Endodermal cell (in vitro differentiated cells): ENCODE measurements around the gene C1QTNF9. TPM values are rescaled to one million over a fixed set of nuclear protein-coding genes. Genes with fewer than 3 reads are reported as not detected.

Experiments
- DNase-seq: peaks from one replicate; pipeline ENCODE4 v3.0.0-alpha.2; 2017
- H3K27ac ChIP-seq: 2 replicates; pipeline ENCODE4 v1.5.1; 2013; ENCODE audit warnings: mild to moderate bottlenecking, low read depth, low read length, moderate library complexity
- H3K27me3 ChIP-seq: 2 replicates; pipeline ENCODE4 v1.6.1; 2013; ENCODE audit warnings: mild to moderate bottlenecking, low read length, moderate library complexity; ENCODE audit not compliant: insufficient read depth, control insufficient read depth, poor library complexity, severe bottlenecking
- H3K36me3 ChIP-seq: 2 replicates; pipeline ENCODE4 v1.7.0; 2013; ENCODE audit warnings: mild to moderate bottlenecking, low read length, moderate library complexity; ENCODE audit not compliant: control insufficient read depth, insufficient read depth
- H3K4me1 ChIP-seq: one replicate; pipeline ENCODE4 v1.7.0; 2013; ENCODE audit warnings: low read length; ENCODE audit not compliant: control insufficient read depth, insufficient read depth
- H3K4me3 ChIP-seq: 2 replicates; pipeline ENCODE4 v1.5.1; 2013; ENCODE audit warnings: mild to moderate bottlenecking, low read length, moderate library complexity
- H3K9ac ChIP-seq: 2 replicates; pipeline ENCODE4 v1.6.1; 2013; ENCODE audit warnings: mild to moderate bottlenecking, low read length, moderate library complexity; ENCODE audit not compliant: poor library complexity, severe bottlenecking; ENCODE audit errors: extremely low read depth
- H3K9me3 ChIP-seq: 2 replicates; pipeline ENCODE4 v1.6.1; 2013; ENCODE audit warnings: mild to moderate bottlenecking, low read length, moderate library complexity; ENCODE audit not compliant: control insufficient read depth
- H3K27ac Mint-ChIP-seq: 2 replicates; pipeline ENCODE4 v1.8.0; 2020; ENCODE audit warnings: mixed read lengths
- H3K27me3 Mint-ChIP-seq: 2 replicates; pipeline ENCODE4 v1.8.0; 2021; ENCODE audit warnings: mild to moderate bottlenecking, mixed read lengths; ENCODE audit not compliant: insufficient read depth
- H3K36me3 Mint-ChIP-seq: 2 replicates; pipeline ENCODE4 v1.8.0; 2020; ENCODE audit warnings: low read depth, mixed read lengths
- H3K4me1 Mint-ChIP-seq: 2 replicates; pipeline ENCODE4 v1.8.0; 2020; ENCODE audit warnings: mixed read lengths
- H3K4me3 Mint-ChIP-seq: 2 replicates; pipeline ENCODE4 v1.8.0; 2020; ENCODE audit warnings: mild to moderate bottlenecking, moderate library complexity, mixed read lengths
- H3K9me3 Mint-ChIP-seq: 2 replicates; pipeline ENCODE4 v1.8.0; 2020; ENCODE audit warnings: mild to moderate bottlenecking, mixed read lengths
- CTCF ChIP-seq: fragments of 200-600 bp; sonication (generic); conservative IDR thresholded peaks from 2 replicates; pipeline ENCODE4 v1.5.0; 2021; ENCODE audit warnings: antibody characterized with exemption, mild to moderate bottlenecking
- WGBS, 2 experiments: methylation state at CpG; one replicate each; pipeline versions ENCODE4 v1.1.5 to v1.1.7; 2013; ENCODE audit warnings: missing lambda C conversion rate in 2 of 2, mixed read lengths in 1 of 2; ENCODE audit not compliant: insufficient coverage in 1 of 2, insufficient read length in 1 of 2; 5-methylcytosine and 5-hydroxymethylcytosine counted together
- total RNA-seq, 2 donors: library from RNA; stranded (reverse); fragmentation: NEBNext Ultra II Directional in 1 of 2; extraction: Animal tissue kit (Norgen Biotek cat#: 25700) in 1 of 2; gene quantifications; 2 replicates in 1 of 2; 3 replicates in 1 of 2; pipeline ENCODE4 v1.2.1, GENCODE V29; 2021

Gene C1QTNF9
- total RNA-seq, 2 donors from 2014 or later = not detected

- Histone ChIP-seq H3K4me3 (no peak overlapping the region), H3K4me1 (no peaks in the 10 kb centered on the region), H3K9ac (no peak overlapping the region), H3K27ac (no peak overlapping the region), H3K27me3 (no peaks in the 10 kb centered on the region), H3K36me3 (no peaks in the 10 kb centered on the region), H3K9me3 (peaks cover 11% of the 10 kb centered on the region)
- Mint-ChIP-seq H3K36me3 (no peaks in the 10 kb centered on the region), H3K27me3 (no peaks in the 10 kb centered on the region), H3K4me1 (no peaks in the 10 kb centered on the region), H3K27ac (no peak overlapping the region), H3K9me3 (no peaks in the 10 kb centered on the region), H3K4me3 (no peak overlapping the region)
- no peak for DNase-seq
- 96 to 100% methylated on average over 2 to 7 of the region's 7 CpGs for WGBS, 2 experiments
- TF ChIP-seq CTCF = no peak
These were observed 50.7 kb downstream of the C1QTNF9 start for GRCh38 chr13:24360106-24360505.

GRCh38 chr13:24361113-24361512, 51.7 kb downstream of the C1QTNF9 start:
- Mint-ChIP-seq H3K36me3 (no peaks in the 10 kb centered on the region), H3K9me3 (no peaks in the 10 kb centered on the region), H3K27me3 (no peaks in the 10 kb centered on the region), H3K27ac (no peak overlapping the region), H3K4me3 (no peak overlapping the region), H3K4me1 (no peaks in the 10 kb centered on the region)
- no peak overlapping the region for H3K9ac ChIP-seq
- DNase-seq = no peak
- no peak overlapping the region for H3K4me3 ChIP-seq
- no peak overlapping the region for H3K27ac ChIP-seq
- H3K4me1 ChIP-seq = no peaks in the 10 kb centered on the region
- TF ChIP-seq CTCF = no peak
- H3K27me3 ChIP-seq = no peaks in the 10 kb centered on the region
- H3K36me3 ChIP-seq = no peaks in the 10 kb centered on the region
- H3K9me3 ChIP-seq = peaks cover 9% of the 10 kb centered on the region
- 83% methylated on average over 2 of the region's 2 CpGs; no CpG with 5 or more reads in 1 of the 2 experiments for WGBS, 2 experiments

- Histone ChIP-seq H3K9me3 (peaks cover 2% of the 10 kb centered on the region), H3K4me3 (no peak overlapping the region), H3K36me3 (no peaks in the 10 kb centered on the region), H3K9ac (no peak overlapping the region), H3K27me3 (no peaks in the 10 kb centered on the region), H3K4me1 (no peaks in the 10 kb centered on the region), H3K27ac (no peak overlapping the region)
- Mint-ChIP-seq H3K4me1 (peaks cover 2% of the 10 kb centered on the region), H3K36me3 (no peaks in the 10 kb centered on the region), H3K9me3 (no peaks in the 10 kb centered on the region), H3K4me3 (no peak overlapping the region), H3K27me3 (peaks cover 2% of the 10 kb centered on the region), H3K27ac (no peak overlapping the region)
- WGBS, 2 experiments = 91 to 100% methylated on average over 1 to 8 of the region's 8 CpGs
- no peak for TF ChIP-seq CTCF
- no peak for DNase-seq
These were observed 52.5 kb downstream of the C1QTNF9 start for GRCh38 chr13:24361852-24362366.
